ENCODE data around the gene TP53TG5.

Gene TP53TG5

GRCh38 chr20:45322952-45323383, 55.2 kb downstream of the TP53TG5 start:
- peak; percentile 86 for DNase-seq (ENCODE audit: low spot score)

All from SW480 (cell line).